ENCODE data around the gene EIF2B2. TPM values are rescaled to one million over a fixed set of nuclear protein-coding genes. Genes with fewer than 3 reads are reported as not detected.

The EIF2B2 gene
- total and polyA plus RNA-seq, 2 of the 13 experiments (the other 11 are each of a cell fraction or from before 2014, with no cell fraction given), result 54.4 to 78.6 TPM

DNA sequence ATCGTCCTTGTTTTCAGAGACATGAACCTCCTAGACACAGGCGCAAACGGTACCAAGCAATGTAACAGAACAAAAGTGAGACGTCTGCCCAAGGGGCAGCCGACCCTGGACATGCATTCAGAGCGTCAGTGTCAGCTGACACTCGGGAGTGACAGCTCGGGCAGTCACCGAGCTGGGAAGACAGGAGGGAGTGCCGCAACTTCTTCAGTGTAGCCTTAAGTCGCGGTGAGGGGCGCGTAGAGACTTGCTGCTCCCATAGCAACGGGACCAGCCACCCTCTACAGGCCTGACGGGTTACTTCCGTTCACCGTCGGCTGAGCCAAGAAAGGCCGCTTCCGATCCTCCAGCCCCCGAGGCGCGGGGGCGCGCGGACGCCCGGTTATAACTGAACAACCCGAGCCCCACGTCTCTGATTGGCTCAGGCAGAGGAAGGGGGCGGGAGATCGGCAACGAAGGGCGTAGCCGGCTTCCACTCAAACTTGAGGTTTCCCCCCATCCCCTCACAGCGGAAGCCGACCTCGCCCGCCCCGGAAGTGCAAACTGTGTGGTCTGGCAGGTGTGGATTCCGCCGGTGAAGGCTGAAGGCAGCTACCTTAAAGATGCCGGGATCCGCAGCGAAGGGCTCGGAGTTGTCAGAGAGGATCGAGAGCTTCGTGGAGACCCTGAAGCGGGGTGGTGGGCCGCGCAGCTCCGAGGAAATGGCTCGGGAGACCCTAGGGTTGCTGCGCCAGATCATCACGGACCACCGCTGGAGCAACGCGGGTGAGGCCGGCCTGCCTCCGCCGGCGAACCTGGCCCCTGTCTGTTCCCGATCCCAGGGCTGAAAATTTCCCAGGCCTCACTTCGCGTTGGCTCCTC, at the start of gene EIF2B2 (continued):
- TF ChIP-seq, protein P1, sequence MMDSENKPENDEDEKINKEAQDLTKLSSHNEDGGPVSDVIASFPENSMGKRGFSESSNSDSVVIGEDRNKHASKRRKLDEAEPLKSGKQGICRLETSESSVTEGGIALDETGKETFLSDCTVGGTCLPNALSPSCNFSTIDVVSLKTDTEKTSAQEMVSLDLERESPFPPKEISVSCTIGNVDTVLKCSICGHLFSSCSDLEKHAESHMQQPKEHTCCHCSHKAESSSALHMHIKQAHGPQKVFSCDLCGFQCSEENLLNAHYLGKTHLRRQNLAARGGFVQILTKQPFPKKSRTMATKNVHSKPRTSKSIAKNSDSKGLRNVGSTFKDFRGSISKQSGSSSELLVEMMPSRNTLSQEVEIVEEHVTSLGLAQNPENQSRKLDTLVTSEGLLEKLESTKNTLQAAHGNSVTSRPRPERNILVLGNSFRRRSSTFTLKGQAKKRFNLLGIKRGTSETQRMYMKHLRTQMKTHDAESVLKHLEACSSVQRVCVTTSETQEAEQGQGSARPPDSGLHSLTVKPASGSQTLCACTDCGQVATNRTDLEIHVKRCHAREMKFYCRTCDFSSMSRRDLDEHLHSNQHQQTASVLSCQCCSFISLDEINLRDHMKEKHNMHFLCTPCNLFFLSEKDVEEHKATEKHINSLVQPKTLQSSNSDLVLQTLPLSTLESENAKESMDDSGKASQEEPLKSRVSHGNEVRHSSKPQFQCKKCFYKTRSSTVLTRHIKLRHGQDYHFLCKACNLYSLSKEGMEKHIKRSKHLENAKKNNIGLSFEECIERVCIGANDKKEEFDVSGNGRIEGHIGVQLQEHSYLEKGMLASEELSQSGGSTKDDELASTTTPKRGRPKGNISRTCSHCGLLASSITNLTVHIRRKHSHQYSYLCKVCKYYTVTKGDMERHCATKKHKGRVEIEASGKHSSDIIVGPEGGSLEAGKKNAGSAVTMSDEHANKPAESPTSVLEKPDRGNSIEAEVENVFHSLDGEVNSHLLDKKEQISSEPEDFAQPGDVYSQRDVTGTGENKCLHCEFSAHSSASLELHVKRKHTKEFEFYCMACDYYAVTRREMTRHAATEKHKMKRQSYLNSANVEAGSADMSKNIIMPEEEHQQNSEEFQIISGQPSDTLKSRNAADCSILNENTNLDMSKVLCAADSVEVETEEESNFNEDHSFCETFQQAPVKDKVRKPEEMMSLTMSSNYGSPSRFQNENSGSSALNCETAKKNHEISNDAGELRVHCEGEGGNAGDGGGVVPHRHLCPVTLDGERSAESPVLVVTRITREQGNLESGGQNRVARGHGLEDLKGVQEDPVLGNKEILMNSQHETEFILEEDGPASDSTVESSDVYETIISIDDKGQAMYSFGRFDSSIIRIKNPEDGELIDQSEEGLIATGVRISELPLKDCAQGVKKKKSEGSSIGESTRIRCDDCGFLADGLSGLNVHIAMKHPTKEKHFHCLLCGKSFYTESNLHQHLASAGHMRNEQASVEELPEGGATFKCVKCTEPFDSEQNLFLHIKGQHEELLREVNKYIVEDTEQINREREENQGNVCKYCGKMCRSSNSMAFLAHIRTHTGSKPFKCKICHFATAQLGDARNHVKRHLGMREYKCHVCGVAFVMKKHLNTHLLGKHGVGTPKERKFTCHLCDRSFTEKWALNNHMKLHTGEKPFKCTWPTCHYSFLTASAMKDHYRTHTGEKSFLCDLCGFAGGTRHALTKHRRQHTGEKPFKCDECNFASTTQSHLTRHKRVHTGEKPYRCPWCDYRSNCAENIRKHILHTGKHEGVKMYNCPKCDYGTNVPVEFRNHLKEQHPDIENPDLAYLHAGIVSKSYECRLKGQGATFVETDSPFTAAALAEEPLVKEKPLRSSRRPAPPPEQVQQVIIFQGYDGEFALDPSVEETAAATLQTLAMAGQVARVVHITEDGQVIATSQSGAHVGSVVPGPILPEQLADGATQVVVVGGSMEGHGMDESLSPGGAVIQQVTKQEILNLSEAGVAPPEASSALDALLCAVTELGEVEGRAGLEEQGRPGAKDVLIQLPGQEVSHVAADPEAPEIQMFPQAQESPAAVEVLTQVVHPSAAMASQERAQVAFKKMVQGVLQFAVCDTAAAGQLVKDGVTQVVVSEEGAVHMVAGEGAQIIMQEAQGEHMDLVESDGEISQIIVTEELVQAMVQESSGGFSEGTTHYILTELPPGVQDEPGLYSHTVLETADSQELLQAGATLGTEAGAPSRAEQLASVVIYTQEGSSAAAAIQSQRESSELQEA (CRISPR knock-in tag; IDR thresholded peaks at IDR 0.05; ENCODE audit: not compliant biosample characterization), result no peak
- TF ChIP-seq PAX8 (CRISPR knock-in tag; IDR thresholded peaks at IDR 0.05; ENCODE audit: borderline replicate concordance) (no peak), MED13 (CRISPR knock-in tag; IDR thresholded peaks at IDR 0.05) (no peak), ZNF549 (CRISPR knock-in tag; IDR thresholded peaks at IDR 0.05) (no peak), ZNF646 (CRISPR knock-in tag; IDR thresholded peaks at IDR 0.05) (no peak), ZNF33A (CRISPR knock-in tag; IDR thresholded peaks at IDR 0.05; ENCODE audit: borderline replicate concordance) (no peak), GATAD2A (CRISPR knock-in tag; IDR thresholded peaks at IDR 0.05) (no peak; the same call in 1 of the 2 replicates), ZNF260 (CRISPR knock-in tag; IDR thresholded peaks at IDR 0.05; ENCODE audit: borderline replicate concordance, low read depth) (no peak), ZNF775 (CRISPR knock-in tag; IDR thresholded peaks at IDR 0.05; ENCODE audit: borderline replicate concordance) (no peak)

Measured in HepG2 (cell line).